Measurements from ENCODE around the gene ITGB5. TPM values are rescaled to one million over a fixed set of nuclear protein-coding genes. Genes with fewer than 3 reads are reported as not detected.

The ITGB5 gene
- total RNA-seq, 4 donors from 2014 or later = 159 to 397 (median 245) TPM

- TF ChIP-seq POLR2AphosphoS5 (IDR thresholded peaks at IDR 0.05) (no peak), CTCF (IDR thresholded peaks at IDR 0.05) (no peak), EP300 (IDR thresholded peaks at IDR 0.05) (no peak)
- H3K4me1 ChIP-seq = peaks cover 53% of the 10 kb centered on the region
- WGBS = 90% methylated on average over 5 of the region's 5 CpGs
- H3K36me3 ChIP-seq = peaks cover 5% of the 10 kb centered on the region
- H3K27me3 ChIP-seq = no peaks in the 10 kb centered on the region
- H3K4me3 ChIP-seq = no peak overlapping the region
- no peak for DNase-seq (ENCODE audit: low spot score in 2 of 2)
- no peak overlapping the region for H3K27ac ChIP-seq
- H3K9me3 ChIP-seq = no peaks in the 10 kb centered on the region
Measured at GRCh38 chr3:124777762-124778470, 109.2 kb downstream of the ITGB5 start.

DNA sequence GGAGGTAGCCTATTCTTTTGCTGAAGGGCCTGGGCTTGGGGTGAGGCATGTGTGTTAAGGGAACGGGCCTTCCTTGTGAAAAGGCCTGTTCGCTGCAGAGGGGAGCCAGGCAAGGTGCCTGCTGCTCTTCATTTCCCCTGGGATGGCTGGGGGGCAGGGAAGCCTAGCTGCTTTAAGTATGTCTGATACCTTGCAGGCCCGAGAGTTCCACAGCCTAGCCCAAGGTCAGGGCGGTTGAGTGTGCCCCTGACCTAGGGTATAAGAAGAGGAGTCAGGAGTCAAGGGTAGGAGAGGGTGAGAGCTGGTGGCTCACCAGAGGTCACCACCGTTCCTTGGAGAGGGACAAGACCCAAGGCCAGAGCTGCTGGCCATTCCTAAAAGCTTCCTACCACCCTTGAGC lies 110.3 kb downstream of the ITGB5 start:
- Histone ChIP-seq H3K27me3 (no peaks in the 10 kb centered on the region), H3K4me3 (no peak overlapping the region), H3K4me1 (peaks cover 52% of the 10 kb centered on the region), H3K27ac (no peak overlapping the region), H3K36me3 (peaks cover 5% of the 10 kb centered on the region), H3K9me3 (no peaks in the 10 kb centered on the region)
- WGBS = 100% methylated on average over 3 of the region's 5 CpGs
- TF ChIP-seq CTCF (IDR thresholded peaks at IDR 0.05) (no peak), POLR2AphosphoS5 (IDR thresholded peaks at IDR 0.05) (no peak), POLR2A (IDR thresholded peaks at IDR 0.05) (no peak)
- no peak for DNase-seq (ENCODE audit: low spot score in 2 of 2)

GRCh38 chr3:124775877-124776276 lies 111.3 kb downstream of the ITGB5 start:
- TF ChIP-seq CTCF (IDR thresholded peaks at IDR 0.05) = no peak
- Histone ChIP-seq H3K27me3 (no peaks in the 10 kb centered on the region), H3K36me3 (peaks cover 5% of the 10 kb centered on the region), H3K4me3 (no peak overlapping the region), H3K4me1 (peaks cover 52% of the 10 kb centered on the region), H3K27ac (no peak overlapping the region), H3K9me3 (no peaks in the 10 kb centered on the region)
- DNase-seq (ENCODE audit: low spot score in 2 of 2) = no peak
- 95% methylated on average over 8 of the region's 9 CpGs for WGBS

- 88% methylated on average over 7 of the region's 7 CpGs for WGBS
Measured at GRCh38 chr3:124774841-124775402, 112.2 kb downstream of the ITGB5 start.

More at GRCh38 chr3:124774841-124775402, 112.2 kb downstream of the ITGB5 start:
- Histone ChIP-seq H3K4me1 (peaks cover 52% of the 10 kb centered on the region), H3K27me3 (no peaks in the 10 kb centered on the region), H3K27ac (no peak overlapping the region), H3K4me3 (no peak overlapping the region), H3K9me3 (no peaks in the 10 kb centered on the region), H3K36me3 (peaks cover 11% of the 10 kb centered on the region)
- TF ChIP-seq POLR2A (IDR thresholded peaks at IDR 0.05) (no peak), EP300 (IDR thresholded peaks at IDR 0.05) (no peak), POLR2AphosphoS5 (IDR thresholded peaks at IDR 0.05) (no peak), CTCF (IDR thresholded peaks at IDR 0.05) (no peak)
- no peak for DNase-seq (ENCODE audit: low spot score in 2 of 2)

Measured in suprapubic skin (tissue), 4 donors.